OCI-LY1 (cell line): ENCODE results near the gene GPR75.

ENCODE experiments used
- EZH2 ChIP-seq: fragments of 200-600 bp; sonication (generic), shearing (Covaris generic); IDR thresholded peaks from 2 replicates; pipeline ENCODE4 v1.8.0; 2017; ENCODE audit warnings: borderline replicate concordance, mixed run types, mild to moderate bottlenecking, antibody characterized with exemption, low read length, moderate library complexity, mixed read lengths
- TF ChIP-seq, protein P1 (sequence below): fragments of 200-600 bp; sonication (generic), shearing (Covaris generic); IDR thresholded peaks from 2 replicates; pipeline ENCODE4 v1.5.1; 2017; ENCODE audit warnings: mild to moderate bottlenecking, antibody characterized with exemption, low read length, moderate library complexity, mixed read lengths

DNA sequence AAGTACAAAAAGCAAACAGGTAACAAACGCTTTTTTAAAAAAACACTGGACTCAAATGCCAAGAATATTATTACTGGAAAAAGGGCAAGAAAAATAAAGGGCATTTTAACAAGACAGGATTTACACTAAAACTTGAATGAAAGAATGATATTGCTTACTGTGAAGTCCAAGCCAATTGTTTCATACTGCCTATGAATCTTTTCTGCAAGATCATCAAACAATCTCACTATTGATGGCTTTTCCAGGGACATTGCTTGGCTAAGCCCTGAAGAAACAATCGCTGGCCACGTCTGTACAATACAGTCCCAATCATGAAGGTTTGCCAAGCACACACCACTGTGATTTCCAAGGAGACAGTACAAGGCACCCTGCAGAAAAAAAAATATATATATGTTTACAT lies 41.4 kb upstream of the GPR75 start:
- TF ChIP-seq, protein P1, sequence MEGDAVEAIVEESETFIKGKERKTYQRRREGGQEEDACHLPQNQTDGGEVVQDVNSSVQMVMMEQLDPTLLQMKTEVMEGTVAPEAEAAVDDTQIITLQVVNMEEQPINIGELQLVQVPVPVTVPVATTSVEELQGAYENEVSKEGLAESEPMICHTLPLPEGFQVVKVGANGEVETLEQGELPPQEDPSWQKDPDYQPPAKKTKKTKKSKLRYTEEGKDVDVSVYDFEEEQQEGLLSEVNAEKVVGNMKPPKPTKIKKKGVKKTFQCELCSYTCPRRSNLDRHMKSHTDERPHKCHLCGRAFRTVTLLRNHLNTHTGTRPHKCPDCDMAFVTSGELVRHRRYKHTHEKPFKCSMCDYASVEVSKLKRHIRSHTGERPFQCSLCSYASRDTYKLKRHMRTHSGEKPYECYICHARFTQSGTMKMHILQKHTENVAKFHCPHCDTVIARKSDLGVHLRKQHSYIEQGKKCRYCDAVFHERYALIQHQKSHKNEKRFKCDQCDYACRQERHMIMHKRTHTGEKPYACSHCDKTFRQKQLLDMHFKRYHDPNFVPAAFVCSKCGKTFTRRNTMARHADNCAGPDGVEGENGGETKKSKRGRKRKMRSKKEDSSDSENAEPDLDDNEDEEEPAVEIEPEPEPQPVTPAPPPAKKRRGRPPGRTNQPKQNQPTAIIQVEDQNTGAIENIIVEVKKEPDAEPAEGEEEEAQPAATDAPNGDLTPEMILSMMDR: no peak
- no peak for TF ChIP-seq EZH2
